ENCODE measurements around the gene AGBL5.

AGBL5 gene

DNA sequence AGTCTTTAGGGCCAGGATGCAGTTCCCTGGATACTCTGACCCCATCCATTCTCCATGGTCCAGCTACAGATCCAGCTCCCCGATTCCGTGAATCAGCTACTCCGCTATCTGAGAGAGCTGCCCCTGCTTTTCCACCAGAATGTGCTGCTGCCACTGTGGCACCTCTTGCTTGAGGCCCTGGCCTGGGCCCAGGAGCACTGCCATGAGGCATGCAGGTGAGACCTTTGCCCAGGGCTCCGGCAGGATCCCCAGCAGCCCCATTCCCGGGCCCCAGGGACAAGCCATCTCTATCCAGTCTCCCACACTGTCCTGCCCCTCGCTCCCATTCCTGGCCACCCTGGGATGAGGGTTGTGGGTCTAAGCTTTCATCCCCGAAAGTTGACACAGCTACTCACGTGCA is 11.2 kb upstream of the AGBL5 start:
- H3K27ac ChIP-seq (ENCODE audit: low read length): no peak overlapping the region
- peaks cover 50 to 58% of the 10 kb centered on the region in 2 donors for H3K36me3 ChIP-seq (ENCODE audit: control insufficient read depth in 2 of 2, insufficient read depth in 2 of 2, low read length in 2 of 2)
- peaks cover 12% of the 10 kb centered on the region for H3K4me1 ChIP-seq (ENCODE audit: control insufficient read depth, insufficient read depth, low read length)
- no peak overlapping the region for H3K9ac ChIP-seq (ENCODE audit: low read length in 2 of 2)
- no peaks in the 10 kb centered on the region for H3K27me3 ChIP-seq (ENCODE audit: control insufficient read depth in 1 of 2, insufficient read depth in 2 of 2, low read length in 2 of 2)
- H3K4me3 ChIP-seq (ENCODE audit: low read length in 2 of 2): no peak overlapping the region
- H3K9me3 ChIP-seq (ENCODE audit: control insufficient read depth in 2 of 2, low read length in 2 of 2): no peaks in the 10 kb centered on the region

DNA sequence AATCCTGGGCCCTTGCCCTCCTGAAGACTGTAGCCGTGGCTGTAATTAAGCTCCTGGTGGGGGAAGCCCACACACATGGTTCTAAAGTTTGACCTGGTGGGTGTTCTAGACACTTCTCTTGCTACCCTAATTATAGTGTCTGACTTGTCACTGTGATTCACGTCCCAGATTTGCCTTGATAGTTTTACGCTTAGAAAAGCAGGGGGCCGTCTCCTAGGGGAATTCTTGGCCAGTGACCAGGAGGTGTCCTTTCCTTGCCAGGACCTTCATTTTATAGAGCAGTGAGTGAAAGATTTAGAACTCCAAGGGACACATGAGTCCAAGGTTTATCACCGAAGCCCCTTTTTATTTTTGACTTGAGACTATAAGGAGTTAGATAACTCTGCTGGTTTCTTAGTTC is 9.7 kb upstream of the AGBL5 start:
- no peaks in the 10 kb centered on the region for H3K27me3 ChIP-seq (ENCODE audit: control insufficient read depth in 1 of 2, insufficient read depth in 2 of 2, low read length in 2 of 2)
- peaks cover 12% of the 10 kb centered on the region for H3K4me1 ChIP-seq (ENCODE audit: control insufficient read depth, insufficient read depth, low read length)
- H3K27ac ChIP-seq (ENCODE audit: low read length): peak overlapping the region; percentile 24
- no peak overlapping the region for H3K9ac ChIP-seq (ENCODE audit: low read length in 2 of 2)
- no peak overlapping the region for H3K4me3 ChIP-seq (ENCODE audit: low read length in 2 of 2)
- H3K36me3 ChIP-seq (ENCODE audit: control insufficient read depth in 2 of 2, insufficient read depth in 2 of 2, low read length in 2 of 2): peaks cover 36 to 45% of the 10 kb centered on the region in 2 donors
- H3K9me3 ChIP-seq (ENCODE audit: control insufficient read depth in 2 of 2, low read length in 2 of 2): no peaks in the 10 kb centered on the region

GRCh38 chr2:27042159-27042661 is 9.3 kb upstream of the AGBL5 start:
- Histone ChIP-seq H3K4me1 (ENCODE audit: control insufficient read depth, insufficient read depth, low read length) (peaks cover 12% of the 10 kb centered on the region), H3K9me3 (ENCODE audit: control insufficient read depth in 2 of 2, low read length in 2 of 2) (no peaks in the 10 kb centered on the region), H3K9ac (ENCODE audit: low read length in 2 of 2) (no peak overlapping the region), H3K4me3 (ENCODE audit: low read length in 2 of 2) (no peak overlapping the region), H3K27me3 (ENCODE audit: control insufficient read depth in 1 of 2, insufficient read depth in 2 of 2, low read length in 2 of 2) (no peaks in the 10 kb centered on the region), H3K27ac (ENCODE audit: low read length) (peak overlapping the region; percentile 24), H3K36me3 (ENCODE audit: control insufficient read depth in 2 of 2, insufficient read depth in 2 of 2, low read length in 2 of 2) (peaks cover 31 to 40% of the 10 kb centered on the region in 2 donors)

- Histone ChIP-seq H3K9ac (ENCODE audit: low read length in 2 of 2) (no peak overlapping the region), H3K27me3 (ENCODE audit: control insufficient read depth in 1 of 2, insufficient read depth in 2 of 2, low read length in 2 of 2) (no peaks in the 10 kb centered on the region), H3K9me3 (ENCODE audit: control insufficient read depth in 2 of 2, low read length in 2 of 2) (no peaks in the 10 kb centered on the region), H3K27ac (ENCODE audit: low read length) (no peak overlapping the region), H3K4me3 (ENCODE audit: low read length in 2 of 2) (no peak overlapping the region), H3K36me3 (ENCODE audit: control insufficient read depth in 2 of 2, insufficient read depth in 2 of 2, low read length in 2 of 2) (peaks cover 22 to 31% of the 10 kb centered on the region in 2 donors), H3K4me1 (ENCODE audit: control insufficient read depth, insufficient read depth, low read length) (peaks cover 12% of the 10 kb centered on the region)
These were observed 8.4 kb upstream of the AGBL5 start for GRCh38 chr2:27042985-27043634.

- H3K4me3 ChIP-seq (ENCODE audit: low read length in 2 of 2): peak overlapping the region; percentile 78 to 97
- peaks cover 8 to 11% of the 10 kb centered on the region in 2 donors for H3K36me3 ChIP-seq (ENCODE audit: control insufficient read depth in 2 of 2, insufficient read depth in 2 of 2, low read length in 2 of 2)
- H3K9me3 ChIP-seq (ENCODE audit: control insufficient read depth in 2 of 2, low read length in 2 of 2): no peaks in the 10 kb centered on the region
- peak overlapping the region; percentile 74 to 77 for H3K9ac ChIP-seq (ENCODE audit: low read length in 2 of 2)
- peak overlapping the region; percentile 75 for H3K27ac ChIP-seq (ENCODE audit: low read length)
- no peaks in the 10 kb centered on the region for H3K27me3 ChIP-seq (ENCODE audit: control insufficient read depth in 1 of 2, insufficient read depth in 2 of 2, low read length in 2 of 2)
- H3K4me1 ChIP-seq (ENCODE audit: control insufficient read depth, insufficient read depth, low read length): peaks cover 23% of the 10 kb centered on the region
These were observed 1.8 kb upstream of the AGBL5 start for GRCh38 chr2:27049422-27050280.

- peaks cover 16 to 18% of the 10 kb centered on the region in 2 donors for H3K36me3 ChIP-seq (ENCODE audit: control insufficient read depth in 2 of 2, insufficient read depth in 2 of 2, low read length in 2 of 2)
- peak overlapping the region; percentile 74 to 77 for H3K9ac ChIP-seq (ENCODE audit: low read length in 2 of 2)
- no peaks in the 10 kb centered on the region for H3K27me3 ChIP-seq (ENCODE audit: control insufficient read depth in 1 of 2, insufficient read depth in 2 of 2, low read length in 2 of 2)
- H3K27ac ChIP-seq (ENCODE audit: low read length): peak overlapping the region; percentile 75
- H3K4me1 ChIP-seq (ENCODE audit: control insufficient read depth, insufficient read depth, low read length): peaks cover 23% of the 10 kb centered on the region
- H3K9me3 ChIP-seq (ENCODE audit: control insufficient read depth in 2 of 2, low read length in 2 of 2): no peaks in the 10 kb centered on the region
- H3K4me3 ChIP-seq (ENCODE audit: low read length in 2 of 2): peak overlapping the region; percentile 78 to 97
These were observed 1.0 kb upstream of the AGBL5 start for GRCh38 chr2:27050281-27050995.

GRCh38 chr2:27051902-27052645 is 606 bp downstream of the AGBL5 start:
- no peaks in the 10 kb centered on the region for H3K27me3 ChIP-seq (ENCODE audit: control insufficient read depth in 1 of 2, insufficient read depth in 2 of 2, low read length in 2 of 2)
- H3K4me1 ChIP-seq (ENCODE audit: control insufficient read depth, insufficient read depth, low read length): peaks cover 23% of the 10 kb centered on the region
- no peaks in the 10 kb centered on the region for H3K9me3 ChIP-seq (ENCODE audit: control insufficient read depth in 2 of 2, low read length in 2 of 2)
- H3K27ac ChIP-seq (ENCODE audit: low read length): peak overlapping the region; percentile 75
- H3K9ac ChIP-seq (ENCODE audit: low read length in 2 of 2): peak overlapping the region; percentile 76 to 77
- peak overlapping the region; percentile 73 to 78 for H3K4me3 ChIP-seq (ENCODE audit: low read length in 2 of 2)
- peaks cover 30 to 31% of the 10 kb centered on the region in 2 donors for H3K36me3 ChIP-seq (ENCODE audit: control insufficient read depth in 2 of 2, insufficient read depth in 2 of 2, low read length in 2 of 2)

GRCh38 chr2:27053321-27053720 is 1.9 kb downstream of the AGBL5 start:
- H3K27ac ChIP-seq (ENCODE audit: low read length): peak overlapping the region; percentile 75
- H3K9me3 ChIP-seq (ENCODE audit: control insufficient read depth in 2 of 2, low read length in 2 of 2): no peaks in the 10 kb centered on the region
- H3K4me3 ChIP-seq (ENCODE audit: low read length in 2 of 2): no peak overlapping the region
- peaks cover 34 to 38% of the 10 kb centered on the region in 2 donors for H3K36me3 ChIP-seq (ENCODE audit: control insufficient read depth in 2 of 2, insufficient read depth in 2 of 2, low read length in 2 of 2)
- H3K9ac ChIP-seq (ENCODE audit: low read length in 2 of 2): no peak overlapping the region
- peaks cover 23% of the 10 kb centered on the region for H3K4me1 ChIP-seq (ENCODE audit: control insufficient read depth, insufficient read depth, low read length)
- H3K27me3 ChIP-seq (ENCODE audit: control insufficient read depth in 1 of 2, insufficient read depth in 2 of 2, low read length in 2 of 2): no peaks in the 10 kb centered on the region

DNA sequence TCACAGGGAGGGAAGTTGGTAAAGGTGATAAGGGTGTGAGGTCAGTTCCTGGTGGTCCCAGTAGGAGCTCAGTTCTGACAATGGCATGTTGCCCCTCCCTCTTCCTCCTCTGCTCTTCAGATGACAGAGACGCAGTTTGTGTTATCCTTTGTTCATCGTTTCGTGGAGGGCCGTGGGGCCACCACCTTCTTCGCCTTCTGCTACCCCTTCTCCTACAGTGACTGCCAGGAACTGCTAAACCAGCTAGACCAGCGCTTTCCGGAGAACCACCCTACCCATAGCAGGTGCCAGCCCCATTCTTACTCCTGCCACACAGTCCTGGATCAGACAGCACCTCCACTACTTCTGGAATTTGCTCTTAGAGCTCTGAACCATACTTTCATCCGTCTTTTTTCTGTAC is 2.3 kb downstream of the AGBL5 start:
- Histone ChIP-seq H3K27ac (ENCODE audit: low read length) (peak overlapping the region; percentile 75), H3K27me3 (ENCODE audit: control insufficient read depth in 1 of 2, insufficient read depth in 2 of 2, low read length in 2 of 2) (no peaks in the 10 kb centered on the region), H3K9me3 (ENCODE audit: control insufficient read depth in 2 of 2, low read length in 2 of 2) (no peaks in the 10 kb centered on the region), H3K9ac (ENCODE audit: low read length in 2 of 2) (no peak overlapping the region), H3K36me3 (ENCODE audit: control insufficient read depth in 2 of 2, insufficient read depth in 2 of 2, low read length in 2 of 2) (peaks cover 38 to 42% of the 10 kb centered on the region in 2 donors), H3K4me1 (ENCODE audit: control insufficient read depth, insufficient read depth, low read length) (peaks cover 23% of the 10 kb centered on the region), H3K4me3 (ENCODE audit: low read length in 2 of 2) (no peak overlapping the region)

GRCh38 chr2:27054721-27055120 is 3.3 kb downstream of the AGBL5 start:
- peaks cover 16% of the 10 kb centered on the region for H3K4me1 ChIP-seq (ENCODE audit: control insufficient read depth, insufficient read depth, low read length)
- no peak overlapping the region for H3K4me3 ChIP-seq (ENCODE audit: low read length in 2 of 2)
- H3K9me3 ChIP-seq (ENCODE audit: control insufficient read depth in 2 of 2, low read length in 2 of 2): no peaks in the 10 kb centered on the region
- H3K9ac ChIP-seq (ENCODE audit: low read length in 2 of 2): no peak overlapping the region
- peaks cover 38 to 45% of the 10 kb centered on the region in 2 donors for H3K36me3 ChIP-seq (ENCODE audit: control insufficient read depth in 2 of 2, insufficient read depth in 2 of 2, low read length in 2 of 2)
- H3K27ac ChIP-seq (ENCODE audit: low read length): no peak overlapping the region
- H3K27me3 ChIP-seq (ENCODE audit: control insufficient read depth in 1 of 2, insufficient read depth in 2 of 2, low read length in 2 of 2): no peaks in the 10 kb centered on the region
